ENCODE data around the gene MICB.
A peak's percentile ranks its signal among the peaks of the same experiment; 100 is the strongest.

The MICB gene

GRCh38 chr6:31462964-31463870 lies 34.7 kb upstream of the MICB start (continued):
- 0 out of 2 replicates have a peak, but pooled peaks have one; percentile 18 for TF ChIP-seq ZNF843 (tag by site-specific recombination; IDR thresholded peaks at IDR 0.05)
- TF ChIP-seq ZNF596 (tag by site-specific recombination; IDR thresholded peaks at IDR 0.05), result no peak
- peak; percentile 27; the same call in 1 of the 2 replicates for TF ChIP-seq PATZ1 (tag by site-specific recombination; IDR thresholded peaks at IDR 0.05)
- TF ChIP-seq ZFP3 (tag by site-specific recombination; IDR thresholded peaks at IDR 0.05; ENCODE audit: low read depth), result no peak
- peak; percentile 52; the same call in 1 of the 2 replicates for TF ChIP-seq ZNF610 (tag by site-specific recombination; IDR thresholded peaks at IDR 0.05; ENCODE audit: borderline replicate concordance)
- TF ChIP-seq GFI1B (tag by site-specific recombination; IDR thresholded peaks at IDR 0.05), result no peak
- no peak for TF ChIP-seq ZNF155 (tag by site-specific recombination; IDR thresholded peaks at IDR 0.05)
- TF ChIP-seq ZNF530 (tag by site-specific recombination; IDR thresholded peaks at IDR 0.05; ENCODE audit: low read depth), result no peak
- no peak for TF ChIP-seq ZNF837 (tag by site-specific recombination; IDR thresholded peaks at IDR 0.05)
- TF ChIP-seq ZNF324 (tag by site-specific recombination; IDR thresholded peaks at IDR 0.05), result no peak
- 0 out of 2 replicates have a peak, but pooled peaks have one; percentile 43 for TF ChIP-seq ZBTB10 (tag by site-specific recombination; IDR thresholded peaks at IDR 0.05)
- peak; percentile 44 for TF ChIP-seq SP2 (tag by site-specific recombination; IDR thresholded peaks at IDR 0.05)
- TF ChIP-seq ZNF157 (tag by site-specific recombination; IDR thresholded peaks at IDR 0.05), result no peak

- TF ChIP-seq HOXA7 (CRISPR knock-in tag; IDR thresholded peaks at IDR 0.05; ENCODE audit: borderline replicate concordance) (no peak), ZFP69B (tag by site-specific recombination; IDR thresholded peaks at IDR 0.05) (0 out of 2 replicates have a peak, but pooled peaks have one; percentile 23)
- H3K36me3 ChIP-seq (ENCODE audit: control insufficient read depth in 2 of 2, insufficient read depth in 1 of 2, low read length in 2 of 2), result no peaks in the 10 kb centered on the region
- ChIA-PET POLR2A (interaction anchor here (0.5 kb wide), 1 partner anchor 18 kb away, joined by 5 read pairs; no protein-coding TSS in a partner anchor), CTCF (interaction anchor here (0.6 kb wide), 1 partner anchor 97 kb away, joined by 3 read pairs; no protein-coding TSS in a partner anchor)
- H3K4me3 ChIP-seq (ENCODE audit: low read depth, low read length), result no peak overlapping the region
- H3K9me3 ChIP-seq (ENCODE audit: control insufficient read depth, insufficient read depth, low read depth, low read length), result no peaks in the 10 kb centered on the region
- H3K27ac ChIP-seq (ENCODE audit: extremely low read depth, low read depth, low read length), result no peak overlapping the region
- H3K4me1 ChIP-seq (ENCODE audit: control insufficient read depth, insufficient read depth, low read length), result no peaks in the 10 kb centered on the region
Measured at GRCh38 chr6:31464252-31465184, 33.4 kb upstream of the MICB start.

DNA sequence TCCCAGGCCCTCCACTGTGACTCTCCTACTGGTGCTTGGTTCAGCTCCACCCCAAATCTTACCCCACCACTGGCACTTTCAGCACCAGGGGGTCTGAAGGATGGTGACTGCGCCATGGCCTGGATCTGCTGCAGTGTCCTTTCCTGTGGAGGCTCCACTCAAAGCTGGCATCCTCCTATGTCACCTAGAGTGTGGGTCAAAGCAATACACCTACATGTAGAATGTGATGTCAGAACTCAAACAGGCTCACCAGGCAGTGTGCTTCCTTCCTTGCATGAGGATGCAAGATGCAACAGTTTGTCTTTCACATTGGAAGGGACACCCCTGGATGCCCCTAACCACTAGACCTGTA lies 32.8 kb upstream of the MICB start:
- TF ChIP-seq GLIS1 (tag by site-specific recombination; IDR thresholded peaks at IDR 0.05), result peak; percentile 42; the same call in 1 of the 2 replicates
- TF ChIP-seq HOXC10 (CRISPR knock-in tag; IDR thresholded peaks at IDR 0.05), result no peak
- TF ChIP-seq SCRT2 (tag by site-specific recombination; IDR thresholded peaks at IDR 0.05), result 0 out of 2 replicates have a peak, but pooled peaks have one; percentile 24
- Histone ChIP-seq H3K4me3 (ENCODE audit: low read depth, low read length) (no peak overlapping the region), H3K9me3 (ENCODE audit: control insufficient read depth, insufficient read depth, low read depth, low read length) (no peaks in the 10 kb centered on the region), H3K27ac (ENCODE audit: extremely low read depth, low read depth, low read length) (no peak overlapping the region), H3K4me1 (ENCODE audit: control insufficient read depth, insufficient read depth, low read length) (no peaks in the 10 kb centered on the region), H3K36me3 (ENCODE audit: control insufficient read depth in 2 of 2, insufficient read depth in 1 of 2, low read length in 2 of 2) (no peaks in the 10 kb centered on the region)
- ChIA-PET POLR2A (no interaction called here), CTCF (interaction anchor here (0.5 kb wide), 1 partner anchor 337 kb away, joined by 3 read pairs; no protein-coding TSS in a partner anchor)
